Measurements from ENCODE around the gene MMP26. TPM values are rescaled to one million over a fixed set of nuclear protein-coding genes. Genes with fewer than 3 reads are reported as not detected.
"Not testable (repeated sequence)": the region's sequence is repeated elsewhere in the genome, so short reads cannot be mapped to it uniquely, and the experiment has no call there.

MMP26 gene
- total RNA-seq, 1 experiment from 2014 or later = not detected

GRCh38 chr11:4713241-4713640 lies 8.7 kb downstream of the MMP26 start:
- no peak overlapping the region for H3K27ac ChIP-seq
- no peaks in the 10 kb centered on the region for H3F3A ChIP-seq (ENCODE audit: insufficient read depth, low read depth)
- H3K9me2 ChIP-seq (ENCODE audit: insufficient read depth) = no peaks in the 10 kb centered on the region
- H3K4me2 ChIP-seq = no peak overlapping the region
- no peaks in the 10 kb centered on the region; the same call in 1 of the 2 replicates for H3K27me3 ChIP-seq (ENCODE audit: insufficient read depth, low read depth)
- H3K4me3 ChIP-seq = no peak overlapping the region
- BruUV-seq (replicated peaks) = no TSS peak
- H3K4me1 ChIP-seq (replicated peaks; ENCODE audit: insufficient read depth) = no peaks in the 10 kb centered on the region
- CTCF ChIA-PET = no interaction called here
- no peaks in the 10 kb centered on the region for H3K36me3 ChIP-seq (ENCODE audit: low read depth)
- H2AFZ ChIP-seq = no peak overlapping the region
- TF ChIP-seq EZH2 (IDR thresholded peaks at IDR 0.05; ENCODE audit: low read depth) = no peak
- TF ChIP-seq CTCF (conservative IDR thresholded peaks at IDR 0.05) = no peak
- intact Hi-C loops (cut with micrococcal nuclease; ENCODE audit: unreplicated experiment) = no loop called here
- POLR2A ChIA-PET (ENCODE audit: unreplicated experiment) = no interaction called here
- H4K20me1 ChIP-seq (ENCODE audit: insufficient read depth) = no peaks in the 10 kb centered on the region
- H3K9me3 ChIP-seq (ENCODE audit: insufficient read depth, low read depth) = no peaks in the 10 kb centered on the region
- DNase-seq = no peak
- H3K79me2 ChIP-seq (ENCODE audit: low read depth) = no peaks in the 10 kb centered on the region

- CTCF ChIA-PET = no interaction called here
- H3K4me2 ChIP-seq = no peak overlapping the region
- TF ChIP-seq CTCF (conservative IDR thresholded peaks at IDR 0.05) (no peak), EZH2 (IDR thresholded peaks at IDR 0.05; ENCODE audit: low read depth) (no peak)
- H3K9me3 ChIP-seq (ENCODE audit: insufficient read depth, low read depth) = no peaks in the 10 kb centered on the region
- H2AFZ ChIP-seq = no peak overlapping the region
- H4K20me1 ChIP-seq (ENCODE audit: insufficient read depth) = no peaks in the 10 kb centered on the region
- BruUV-seq (replicated peaks) = no TSS peak
- H3K79me2 ChIP-seq (ENCODE audit: low read depth) = no peaks in the 10 kb centered on the region
- POLR2A ChIA-PET (ENCODE audit: unreplicated experiment) = no interaction called here
- no peaks in the 10 kb centered on the region for H3K36me3 ChIP-seq (ENCODE audit: low read depth)
- no peaks in the 10 kb centered on the region for H3F3A ChIP-seq (ENCODE audit: insufficient read depth, low read depth)
- no peak overlapping the region for H3K27ac ChIP-seq
- H3K9me2 ChIP-seq (ENCODE audit: insufficient read depth) = no peaks in the 10 kb centered on the region
- DNase-seq = no peak
- no peaks in the 10 kb centered on the region; the same call in 1 of the 2 replicates for H3K27me3 ChIP-seq (ENCODE audit: insufficient read depth, low read depth)
- H3K4me1 ChIP-seq (replicated peaks; ENCODE audit: insufficient read depth) = no peaks in the 10 kb centered on the region
- no peak overlapping the region for H3K4me3 ChIP-seq
- intact Hi-C loops (cut with micrococcal nuclease; ENCODE audit: unreplicated experiment) = no loop called here
Measured at GRCh38 chr11:4714300-4714699, 9.7 kb downstream of the MMP26 start.

- intact Hi-C loops (cut with micrococcal nuclease; ENCODE audit: unreplicated experiment); H3K79me2 ChIP-seq (ENCODE audit: low read depth); H3K4me3 ChIP-seq; H3K9me3 ChIP-seq (ENCODE audit: insufficient read depth, low read depth); H3K36me3 ChIP-seq (ENCODE audit: low read depth); H3K4me1 ChIP-seq (replicated peaks; ENCODE audit: insufficient read depth); H3K27me3 ChIP-seq (ENCODE audit: insufficient read depth, low read depth); H4K20me1 ChIP-seq (ENCODE audit: insufficient read depth); H3K9me2 ChIP-seq (ENCODE audit: insufficient read depth); DNase-seq; POLR2A ChIA-PET (ENCODE audit: unreplicated experiment); BruUV-seq (replicated peaks); H3K27ac ChIP-seq; H3F3A ChIP-seq (ENCODE audit: insufficient read depth, low read depth); CTCF ChIA-PET; H3K4me2 ChIP-seq; H2AFZ ChIP-seq: not testable (repeated sequence)
Measured at GRCh38 chr11:4722616-4723534, 18.3 kb downstream of the MMP26 start.

All from PC-9 (cell line).